Measurements from ENCODE around the gene NTF3.

NTF3 gene

GRCh38 chr12:5489017-5489416 is 57.1 kb downstream of the NTF3 start:
- no peaks in the 10 kb centered on the region for H3K9me3 ChIP-seq (ENCODE audit: control insufficient read depth, insufficient read depth, low read depth, low read length)
- POLR2A ChIA-PET = no interaction called here
- H3K4me1 ChIP-seq (ENCODE audit: control insufficient read depth, insufficient read depth, low read length) = no peaks in the 10 kb centered on the region
- TF ChIP-seq ZBTB21 (tag by site-specific recombination; IDR thresholded peaks at IDR 0.05) (no peak), ZNF239 (tag by site-specific recombination; IDR thresholded peaks at IDR 0.05) (no peak), KLF1 (tag by site-specific recombination; IDR thresholded peaks at IDR 0.05) (no peak), ZNF354C (tag by site-specific recombination; IDR thresholded peaks at IDR 0.05; ENCODE audit: borderline replicate concordance, low read depth) (no peak), FEZF1 (tag by site-specific recombination; IDR thresholded peaks at IDR 0.05) (no peak), YY2 (tag by site-specific recombination; IDR thresholded peaks at IDR 0.05) (no peak), ZNF114 (tag by site-specific recombination; IDR thresholded peaks at IDR 0.05) (no peak), IKZF3 (tag by site-specific recombination; IDR thresholded peaks at IDR 0.05) (no peak), ZBTB17 (tag by site-specific recombination; IDR thresholded peaks at IDR 0.05) (no peak), ZNF211 (tag by site-specific recombination; IDR thresholded peaks at IDR 0.05; ENCODE audit: low read depth) (no peak), ZNF830 (tag by site-specific recombination; IDR thresholded peaks at IDR 0.05; ENCODE audit: low read depth) (no peak)
- TF ChIP-seq, protein P1, sequence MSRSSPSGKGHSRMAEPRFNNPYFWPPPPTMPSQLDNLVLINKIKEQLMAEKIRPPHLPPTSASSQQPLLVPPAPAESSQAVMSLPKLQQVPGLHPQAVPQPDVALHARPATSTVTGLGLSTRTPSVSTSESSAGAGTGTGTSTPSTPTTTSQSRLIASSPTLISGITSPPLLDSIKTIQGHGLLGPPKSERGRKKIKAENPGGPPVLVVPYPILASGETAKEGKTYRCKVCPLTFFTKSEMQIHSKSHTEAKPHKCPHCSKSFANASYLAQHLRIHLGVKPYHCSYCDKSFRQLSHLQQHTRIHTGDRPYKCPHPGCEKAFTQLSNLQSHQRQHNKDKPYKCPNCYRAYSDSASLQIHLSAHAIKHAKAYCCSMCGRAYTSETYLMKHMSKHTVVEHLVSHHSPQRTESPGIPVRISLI (tag by site-specific recombination; IDR thresholded peaks at IDR 0.05) = no peak
- TF ChIP-seq, protein P2, sequence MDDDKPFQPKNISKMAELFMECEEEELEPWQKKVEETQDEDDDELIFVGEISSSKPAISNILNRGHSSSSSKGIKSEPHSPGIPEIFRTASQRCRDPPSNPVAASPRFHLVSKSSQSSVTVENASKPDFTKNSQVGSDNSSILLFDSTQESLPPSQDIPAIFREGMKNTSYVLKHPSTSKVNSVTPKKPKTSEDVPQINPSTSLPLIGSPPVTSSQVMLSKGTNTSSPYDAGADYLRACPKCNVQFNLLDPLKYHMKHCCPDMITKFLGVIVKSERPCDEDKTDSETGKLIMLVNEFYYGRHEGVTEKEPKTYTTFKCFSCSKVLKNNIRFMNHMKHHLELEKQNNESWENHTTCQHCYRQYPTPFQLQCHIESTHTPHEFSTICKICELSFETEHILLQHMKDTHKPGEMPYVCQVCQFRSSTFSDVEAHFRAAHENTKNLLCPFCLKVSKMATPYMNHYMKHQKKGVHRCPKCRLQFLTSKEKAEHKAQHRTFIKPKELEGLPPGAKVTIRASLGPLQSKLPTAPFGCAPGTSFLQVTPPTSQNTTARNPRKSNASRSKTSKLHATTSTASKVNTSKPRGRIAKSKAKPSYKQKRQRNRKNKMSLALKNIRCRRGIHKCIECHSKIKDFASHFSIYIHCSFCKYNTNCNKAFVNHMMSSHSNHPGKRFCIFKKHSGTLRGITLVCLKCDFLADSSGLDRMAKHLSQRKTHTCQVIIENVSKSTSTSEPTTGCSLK (tag by site-specific recombination; IDR thresholded peaks at IDR 0.05) = no peak
- no peaks in the 10 kb centered on the region for H3K36me3 ChIP-seq (ENCODE audit: control insufficient read depth in 2 of 2, insufficient read depth in 1 of 2, low read length in 2 of 2)
- no peak overlapping the region for H3K4me3 ChIP-seq (ENCODE audit: low read depth, low read length)
- CTCF ChIA-PET = no interaction called here
- H3K27ac ChIP-seq (ENCODE audit: extremely low read depth, low read depth, low read length) = no peak overlapping the region

DNA sequence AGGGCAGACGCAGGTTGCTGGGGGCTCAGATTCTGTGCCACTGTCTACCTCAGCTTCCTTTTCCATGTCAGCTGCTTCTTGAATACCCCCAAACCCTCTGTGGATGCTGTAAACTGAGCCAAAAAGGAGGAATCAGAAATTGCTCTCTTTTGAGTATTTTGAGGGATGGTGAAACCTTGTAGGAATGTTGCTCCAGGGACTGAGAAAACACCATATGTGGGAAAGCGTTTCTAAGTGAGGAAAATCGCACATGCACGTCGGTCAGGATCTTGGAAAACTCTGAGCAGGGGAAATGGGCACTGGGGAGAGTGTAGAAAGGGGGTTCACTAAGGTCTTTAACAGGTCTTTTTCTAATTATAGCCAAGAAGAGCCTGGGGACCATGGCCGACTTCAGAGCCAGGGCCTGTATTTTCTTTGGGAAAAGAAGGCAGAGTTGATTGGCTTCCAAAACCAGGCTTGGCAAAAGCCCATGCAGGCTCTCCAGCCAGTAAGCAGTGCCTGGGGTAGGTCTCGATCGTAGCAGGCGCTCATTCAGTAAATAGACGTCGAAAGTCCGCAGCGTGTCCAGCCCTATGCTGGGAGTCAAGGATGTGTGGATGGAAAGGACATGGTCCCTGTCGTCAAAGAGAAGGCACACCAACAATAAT is 58.0 kb downstream of the NTF3 start:
- no peaks in the 10 kb centered on the region for H3K36me3 ChIP-seq (ENCODE audit: control insufficient read depth in 2 of 2, insufficient read depth in 1 of 2, low read length in 2 of 2)
- no peak overlapping the region for H3K4me3 ChIP-seq (ENCODE audit: low read depth, low read length)
- H3K9me3 ChIP-seq (ENCODE audit: control insufficient read depth, insufficient read depth, low read depth, low read length) = no peaks in the 10 kb centered on the region
- POLR2A ChIA-PET = no interaction called here
- H3K4me1 ChIP-seq (ENCODE audit: control insufficient read depth, insufficient read depth, low read length) = no peaks in the 10 kb centered on the region
- no peak overlapping the region for H3K27ac ChIP-seq (ENCODE audit: extremely low read depth, low read depth, low read length)
- CTCF ChIA-PET = no interaction called here
- TF ChIP-seq ZNF350 (tag by site-specific recombination; IDR thresholded peaks at IDR 0.05) (no peak), PRDM1 (tag by site-specific recombination; IDR thresholded peaks at IDR 0.05) (no peak), ZNF121 (tag by site-specific recombination; IDR thresholded peaks at IDR 0.05) (no peak), ZBTB17 (tag by site-specific recombination; IDR thresholded peaks at IDR 0.05) (no peak), KLF10 (tag by site-specific recombination; IDR thresholded peaks at IDR 0.05) (no peak), ZFP3 (tag by site-specific recombination; IDR thresholded peaks at IDR 0.05; ENCODE audit: low read depth) (no peak), ZNF776 (tag by site-specific recombination; IDR thresholded peaks at IDR 0.05; ENCODE audit: borderline replicate concordance) (no peak)
- TF ChIP-seq, protein P3, sequence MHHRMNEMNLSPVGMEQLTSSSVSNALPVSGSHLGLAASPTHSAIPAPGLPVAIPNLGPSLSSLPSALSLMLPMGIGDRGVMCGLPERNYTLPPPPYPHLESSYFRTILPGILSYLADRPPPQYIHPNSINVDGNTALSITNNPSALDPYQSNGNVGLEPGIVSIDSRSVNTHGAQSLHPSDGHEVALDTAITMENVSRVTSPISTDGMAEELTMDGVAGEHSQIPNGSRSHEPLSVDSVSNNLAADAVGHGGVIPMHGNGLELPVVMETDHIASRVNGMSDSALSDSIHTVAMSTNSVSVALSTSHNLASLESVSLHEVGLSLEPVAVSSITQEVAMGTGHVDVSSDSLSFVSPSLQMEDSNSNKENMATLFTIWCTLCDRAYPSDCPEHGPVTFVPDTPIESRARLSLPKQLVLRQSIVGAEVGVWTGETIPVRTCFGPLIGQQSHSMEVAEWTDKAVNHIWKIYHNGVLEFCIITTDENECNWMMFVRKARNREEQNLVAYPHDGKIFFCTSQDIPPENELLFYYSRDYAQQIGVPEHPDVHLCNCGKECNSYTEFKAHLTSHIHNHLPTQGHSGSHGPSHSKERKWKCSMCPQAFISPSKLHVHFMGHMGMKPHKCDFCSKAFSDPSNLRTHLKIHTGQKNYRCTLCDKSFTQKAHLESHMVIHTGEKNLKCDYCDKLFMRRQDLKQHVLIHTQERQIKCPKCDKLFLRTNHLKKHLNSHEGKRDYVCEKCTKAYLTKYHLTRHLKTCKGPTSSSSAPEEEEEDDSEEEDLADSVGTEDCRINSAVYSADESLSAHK (tag by site-specific recombination; IDR thresholded peaks at IDR 0.05) = no peak
- TF ChIP-seq, protein P4, sequence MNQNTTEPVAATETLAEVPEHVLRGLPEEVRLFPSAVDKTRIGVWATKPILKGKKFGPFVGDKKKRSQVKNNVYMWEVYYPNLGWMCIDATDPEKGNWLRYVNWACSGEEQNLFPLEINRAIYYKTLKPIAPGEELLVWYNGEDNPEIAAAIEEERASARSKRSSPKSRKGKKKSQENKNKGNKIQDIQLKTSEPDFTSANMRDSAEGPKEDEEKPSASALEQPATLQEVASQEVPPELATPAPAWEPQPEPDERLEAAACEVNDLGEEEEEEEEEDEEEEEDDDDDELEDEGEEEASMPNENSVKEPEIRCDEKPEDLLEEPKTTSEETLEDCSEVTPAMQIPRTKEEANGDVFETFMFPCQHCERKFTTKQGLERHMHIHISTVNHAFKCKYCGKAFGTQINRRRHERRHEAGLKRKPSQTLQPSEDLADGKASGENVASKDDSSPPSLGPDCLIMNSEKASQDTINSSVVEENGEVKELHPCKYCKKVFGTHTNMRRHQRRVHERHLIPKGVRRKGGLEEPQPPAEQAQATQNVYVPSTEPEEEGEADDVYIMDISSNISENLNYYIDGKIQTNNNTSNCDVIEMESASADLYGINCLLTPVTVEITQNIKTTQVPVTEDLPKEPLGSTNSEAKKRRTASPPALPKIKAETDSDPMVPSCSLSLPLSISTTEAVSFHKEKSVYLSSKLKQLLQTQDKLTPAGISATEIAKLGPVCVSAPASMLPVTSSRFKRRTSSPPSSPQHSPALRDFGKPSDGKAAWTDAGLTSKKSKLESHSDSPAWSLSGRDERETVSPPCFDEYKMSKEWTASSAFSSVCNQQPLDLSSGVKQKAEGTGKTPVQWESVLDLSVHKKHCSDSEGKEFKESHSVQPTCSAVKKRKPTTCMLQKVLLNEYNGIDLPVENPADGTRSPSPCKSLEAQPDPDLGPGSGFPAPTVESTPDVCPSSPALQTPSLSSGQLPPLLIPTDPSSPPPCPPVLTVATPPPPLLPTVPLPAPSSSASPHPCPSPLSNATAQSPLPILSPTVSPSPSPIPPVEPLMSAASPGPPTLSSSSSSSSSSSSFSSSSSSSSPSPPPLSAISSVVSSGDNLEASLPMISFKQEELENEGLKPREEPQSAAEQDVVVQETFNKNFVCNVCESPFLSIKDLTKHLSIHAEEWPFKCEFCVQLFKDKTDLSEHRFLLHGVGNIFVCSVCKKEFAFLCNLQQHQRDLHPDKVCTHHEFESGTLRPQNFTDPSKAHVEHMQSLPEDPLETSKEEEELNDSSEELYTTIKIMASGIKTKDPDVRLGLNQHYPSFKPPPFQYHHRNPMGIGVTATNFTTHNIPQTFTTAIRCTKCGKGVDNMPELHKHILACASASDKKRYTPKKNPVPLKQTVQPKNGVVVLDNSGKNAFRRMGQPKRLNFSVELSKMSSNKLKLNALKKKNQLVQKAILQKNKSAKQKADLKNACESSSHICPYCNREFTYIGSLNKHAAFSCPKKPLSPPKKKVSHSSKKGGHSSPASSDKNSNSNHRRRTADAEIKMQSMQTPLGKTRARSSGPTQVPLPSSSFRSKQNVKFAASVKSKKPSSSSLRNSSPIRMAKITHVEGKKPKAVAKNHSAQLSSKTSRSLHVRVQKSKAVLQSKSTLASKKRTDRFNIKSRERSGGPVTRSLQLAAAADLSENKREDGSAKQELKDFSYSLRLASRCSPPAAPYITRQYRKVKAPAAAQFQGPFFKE (tag by site-specific recombination; IDR thresholded peaks at IDR 0.05; ENCODE audit: borderline replicate concordance) = no peak
- TF ChIP-seq, protein P5, sequence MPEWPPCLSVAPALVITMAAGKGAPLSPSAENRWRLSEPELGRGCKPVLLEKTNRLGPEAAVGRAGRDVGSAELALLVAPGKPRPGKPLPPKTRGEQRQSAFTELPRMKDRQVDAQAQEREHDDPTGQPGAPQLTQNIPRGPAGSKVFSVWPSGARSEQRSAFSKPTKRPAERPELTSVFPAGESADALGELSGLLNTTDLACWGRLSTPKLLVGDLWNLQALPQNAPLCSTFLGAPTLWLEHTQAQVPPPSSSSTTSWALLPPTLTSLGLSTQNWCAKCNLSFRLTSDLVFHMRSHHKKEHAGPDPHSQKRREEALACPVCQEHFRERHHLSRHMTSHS (tag by site-specific recombination; IDR thresholded peaks at IDR 0.05) = no peak
- TF ChIP-seq, protein P6, sequence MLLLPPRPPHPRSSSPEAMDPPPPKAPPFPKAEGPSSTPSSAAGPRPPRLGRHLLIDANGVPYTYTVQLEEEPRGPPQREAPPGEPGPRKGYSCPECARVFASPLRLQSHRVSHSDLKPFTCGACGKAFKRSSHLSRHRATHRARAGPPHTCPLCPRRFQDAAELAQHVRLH (tag by site-specific recombination; IDR thresholded peaks at IDR 0.05) = no peak
